SK-N-SH (cell line): ENCODE results near the gene ERH. TPM values are rescaled to one million over a fixed set of nuclear protein-coding genes. Genes with fewer than 3 reads are reported as not detected.
A peak's percentile ranks its signal among the peaks of the same experiment; 100 is the strongest.

Experiments used
- CTCF ChIA-PET: fragments of 300-600, 350-600 bp; formaldehyde crosslinking; extraction: SDS; loops from one replicate; lab custom pipeline; 2021; lab: Yijun Ruan, JAX
- POLR2A ChIA-PET: fragments of 350-600 bp; sonication (Branson Sonifier 250); formaldehyde crosslinking; extraction: SDS; loops from one replicate; lab custom pipeline; 2020; ENCODE audit warnings: antibody characterized with exemption, inconsistent platforms; lab: Yijun Ruan, JAX
- DNase-seq: peaks from one replicate; pipeline ENCODE4 v3.0.0; 2012
- H2AFZ ChIP-seq: fragments of 200-600 bp; sonication (generic); 2 replicates; pipeline ENCODE4 v1.8.1; 2016; ENCODE audit warnings: antibody characterized with exemption, mild to moderate bottlenecking, low read depth
- H3F3A ChIP-seq: fragments of 200-600 bp; sonication (generic); replicated peaks from 2 replicates; pipeline ENCODE3; 2016; ENCODE audit warnings: antibody characterized with exemption, mild to moderate bottlenecking; ENCODE audit not compliant: insufficient read depth
- H3K27ac ChIP-seq, 2 experiments: fragments of 200-500 bp in 1 of 2; fragments of 200-600 bp in 1 of 2; sonication (Bioruptor generic) in 1 of 2; sonication (generic), shearing (Covaris generic) in 1 of 2; 2 replicates each; pipeline versions ENCODE4 v1.5.1 to v1.6.1; 2014 to 2016; ENCODE audit warnings: low read depth in 2 of 2, inconsistent platforms in 1 of 2, low read length in 1 of 2, mild to moderate bottlenecking in 1 of 2, mixed read lengths in 1 of 2
- H3K27me3 ChIP-seq: fragments of 200-600 bp; sonication (generic), shearing (Covaris generic); 2 replicates; pipeline ENCODE4 v1.6.1; 2016; ENCODE audit warnings: mixed run types; ENCODE audit not compliant: insufficient read depth
- H3K36me3 ChIP-seq, 2 experiments: fragments of 200-500 bp in 1 of 2; fragments of 200-600 bp in 1 of 2; sonication (Bioruptor generic) in 1 of 2; sonication (generic) in 1 of 2; replicated peaks in 1 of 2; 2 replicates each; pipeline versions ENCODE3 to v1.5.1; 2014 to 2016; ENCODE audit warnings: low read length in 1 of 2, mild to moderate bottlenecking in 1 of 2; ENCODE audit not compliant: insufficient read depth in 2 of 2, control insufficient read depth in 1 of 2
- H3K4me1 ChIP-seq, 2 experiments: fragments of 200-500 bp in 1 of 2; fragments of 200-600 bp in 1 of 2; sonication (Bioruptor generic) in 1 of 2; sonication (generic), shearing (Covaris generic) in 1 of 2; 2 replicates each; pipeline versions ENCODE4 v1.5.1 to v1.6.1; 2014 to 2016; ENCODE audit warnings: low read depth in 1 of 2, low read length in 1 of 2, mixed run types in 1 of 2; ENCODE audit not compliant: insufficient read depth in 2 of 2, control insufficient read depth in 1 of 2
- H3K4me2 ChIP-seq: fragments of 200-600 bp; sonication (generic), shearing (Covaris generic); 2 replicates; pipeline ENCODE4 v1.6.1; 2017; ENCODE audit warnings: mixed run types
- H3K4me3 ChIP-seq, 2 experiments: fragments of 200-500 bp in 1 of 2; fragments of 200-600 bp in 1 of 2; sonication (Bioruptor generic) in 1 of 2; sonication (generic), shearing (Covaris generic) in 1 of 2; 2 replicates each; pipeline versions ENCODE4 v1.5.1 to v1.8.1; 2014 to 2016; ENCODE audit warnings: low read depth in 2 of 2, inconsistent platforms in 1 of 2, low read length in 1 of 2, mild to moderate bottlenecking in 1 of 2, mixed read lengths in 1 of 2, moderate library complexity in 1 of 2
- H3K79me2 ChIP-seq: fragments of 200-600 bp; sonication (generic); 2 replicates; pipeline ENCODE4 v1.8.1; 2017; ENCODE audit warnings: mild to moderate bottlenecking; ENCODE audit not compliant: insufficient read depth
- H3K9ac ChIP-seq: fragments of 200-600 bp; sonication (generic); 2 replicates; pipeline ENCODE4 v1.6.1; 2017; ENCODE audit warnings: mixed run types
- H3K9me2 ChIP-seq: fragments of 200-600 bp; sonication (generic); 2 replicates; pipeline ENCODE4 v1.6.1; 2017; ENCODE audit warnings: mixed run types
- H3K9me3 ChIP-seq: fragments of 200-600 bp; sonication (generic); 2 replicates; pipeline ENCODE4 v1.6.1; 2017; ENCODE audit warnings: mixed run types, mild to moderate bottlenecking, moderate library complexity
- H4K20me1 ChIP-seq: fragments of 200-600 bp; sonication (generic); 2 replicates; pipeline ENCODE4 v1.6.1; 2017; ENCODE audit warnings: mild to moderate bottlenecking, mixed run types; ENCODE audit not compliant: insufficient read depth
- EP300 ChIP-seq, 2 experiments: IDR thresholded peaks; 2 replicates each; pipeline versions ENCODE4 v1.4.0 to v1.6.1; 2012; ENCODE audit warnings: borderline replicate concordance in 1 of 2, low read depth in 1 of 2, low read length in 1 of 2
- EZH2phosphoT487 ChIP-seq: fragments of 200-600 bp; sonication (generic); IDR thresholded peaks from 2 replicates; pipeline ENCODE4 v1.6.1; 2017; ENCODE audit warnings: low read depth, mixed run types, mild to moderate bottlenecking, antibody characterized with exemption, moderate library complexity, borderline replicate concordance
- GABPA ChIP-seq: IDR thresholded peaks from 2 replicates; pipeline ENCODE4 v1.4.0; 2012; ENCODE audit warnings: low read depth, mild to moderate bottlenecking
- JUND ChIP-seq: IDR thresholded peaks from 2 replicates; pipeline ENCODE4 v1.4.0; 2012
- MEF2A ChIP-seq: IDR thresholded peaks from 2 replicates; pipeline ENCODE4 v1.4.0; 2012; ENCODE audit warnings: low read depth, borderline replicate concordance
- MXI1 ChIP-seq: IDR thresholded peaks from 2 replicates; pipeline ENCODE4 v1.6.1; 2012; ENCODE audit warnings: mild to moderate bottlenecking, low read depth, low read length, improper control_type of control experiment
- NFIC ChIP-seq: IDR thresholded peaks from 2 replicates; pipeline ENCODE4 v1.4.0; 2012; ENCODE audit warnings: borderline replicate concordance
- RAD21 ChIP-seq: IDR thresholded peaks from 2 replicates; pipeline ENCODE4 v1.6.1; 2012; ENCODE audit warnings: mild to moderate bottlenecking, low read length
- RCOR1 ChIP-seq: fragments of 150-350 bp; IDR thresholded peaks from 2 replicates; pipeline ENCODE4 v1.6.1; 2017; ENCODE audit warnings: antibody characterized with exemption, low read length
- RFX5 ChIP-seq: IDR thresholded peaks from 2 replicates; pipeline ENCODE4 v1.6.1; 2012; ENCODE audit warnings: mild to moderate bottlenecking, improper control_type of control experiment, low read length
- RXRA ChIP-seq: IDR thresholded peaks from 2 replicates; pipeline ENCODE4 v1.4.0; 2012; ENCODE audit warnings: low read depth, mild to moderate bottlenecking, borderline replicate concordance
- SIN3A ChIP-seq: IDR thresholded peaks from 2 replicates; pipeline ENCODE4 v1.6.1; 2012; ENCODE audit warnings: low read depth, mild to moderate bottlenecking, low read length, moderate library complexity, borderline replicate concordance
- TAF1 ChIP-seq: IDR thresholded peaks from 2 replicates; pipeline ENCODE4 v1.6.1; 2012; ENCODE audit warnings: low read depth, mild to moderate bottlenecking, low read length, moderate library complexity, borderline replicate concordance
- YY1 ChIP-seq: IDR thresholded peaks from 2 replicates; pipeline ENCODE4 v1.4.0; 2012; ENCODE audit warnings: low read depth, mild to moderate bottlenecking
- WGBS: methylation state at CpG from one replicate; pipeline ENCODE4 v1.1.6; 2017; ENCODE audit warnings: low lambda C conversion rate; 5-methylcytosine and 5-hydroxymethylcytosine counted together
- polyA plus RNA-seq, 3 experiments: library from polyadenylated mRNA; depleted of rRNA; stranded (reverse); fragments of >200 nt; gene quantifications; 2 replicates each; pipeline ENCODE4 v1.2.3, GENCODE V29; 2012
- TF ChIP-seq, protein P1 (sequence below): IDR thresholded peaks from 2 replicates; pipeline ENCODE4 v1.6.1; 2012; ENCODE audit warnings: mild to moderate bottlenecking, low read depth, low read length, moderate library complexity
- TF ChIP-seq, protein P2 (sequence below): IDR thresholded peaks from 2 replicates; pipeline ENCODE4 v1.4.0; 2012; ENCODE audit warnings: low read depth, borderline replicate concordance

ERH gene
- polyA plus RNA-seq, 1 of the 3 experiments (the other 2 are of a cell fraction): 186 TPM

DNA sequence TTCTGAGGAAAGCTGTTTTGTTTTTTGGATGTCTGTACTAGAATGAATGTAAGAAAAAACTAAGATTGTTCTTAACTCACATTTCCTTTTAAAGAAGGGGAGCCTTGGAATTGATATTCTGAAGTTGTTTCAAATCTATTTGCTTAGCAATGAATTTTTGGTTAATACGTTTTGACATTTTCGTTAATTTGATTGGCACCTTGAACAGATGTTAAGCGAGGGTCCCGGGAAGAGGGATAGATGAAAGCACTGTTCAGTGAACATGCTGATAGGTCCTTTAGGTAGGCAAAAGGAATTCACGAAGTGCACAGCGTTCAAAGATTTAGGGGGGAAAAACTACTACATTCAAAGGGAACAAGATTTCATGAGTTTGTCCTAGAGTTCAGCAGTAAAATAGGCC, 2.1 kb upstream of the ERH start:
- peak overlapping the region; percentile 90 for H3K4me2 ChIP-seq
- peak overlapping the region; percentile 83 to 93 for H3K4me3 ChIP-seq
- no peak overlapping the region for H2AFZ ChIP-seq
- no peaks in the 10 kb centered on the region for H3K27me3 ChIP-seq
- TF ChIP-seq RCOR1 (no peak), RXRA (no peak), GABPA (no peak)
- peaks cover 6% of the 10 kb centered on the region for H3F3A ChIP-seq
- H3K36me3 ChIP-seq: peaks cover 10 to 19% of the 10 kb centered on the region in 2 experiments
- H3K9ac ChIP-seq: peak overlapping the region; percentile 99
- peaks cover 69% of the 10 kb centered on the region for H4K20me1 ChIP-seq
- 30% methylated on average over 6 of the region's 6 CpGs for WGBS
- no peaks in the 10 kb centered on the region for H3K9me3 ChIP-seq
- peaks cover 10 to 25% of the 10 kb centered on the region in 2 experiments; a peak in 3 of 4 replicates for H3K4me1 ChIP-seq
- POLR2A ChIA-PET: no interaction called here
- DNase-seq: no peak
- H3K9me2 ChIP-seq: no peaks in the 10 kb centered on the region
- CTCF ChIA-PET: interaction anchor here (1.1 to 1.6 kb wide), 2 partner anchors 60 to 141 kb away, joined by 3 to 4 read pairs; no protein-coding TSS in a partner anchor
- no peak overlapping the region for H3K27ac ChIP-seq
- H3K79me2 ChIP-seq: peaks cover 93% of the 10 kb centered on the region

DNA sequence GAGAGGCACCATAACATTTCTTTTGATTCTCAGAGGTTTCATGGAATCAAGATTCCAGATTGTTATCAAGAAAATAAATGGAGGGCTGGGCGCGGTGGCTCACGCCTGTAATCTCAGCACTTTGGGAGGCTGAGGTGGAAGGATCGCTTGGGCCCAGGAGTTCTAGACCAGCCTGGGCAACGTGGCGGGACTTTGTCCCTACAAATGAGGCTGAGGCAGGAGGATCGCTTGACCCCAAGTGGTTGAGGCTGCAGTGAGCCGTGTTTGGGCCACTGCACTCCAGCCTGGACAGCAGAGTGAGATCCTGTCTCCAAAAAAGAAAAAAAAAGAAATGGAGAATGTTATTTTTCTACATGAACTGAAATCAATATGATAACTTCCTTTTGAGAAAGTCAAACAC, 1.7 kb upstream of the ERH start:
- DNase-seq: no peak
- Histone ChIP-seq H3F3A (peaks cover 4% of the 10 kb centered on the region), H3K4me2 (peak overlapping the region; percentile 90), H4K20me1 (peaks cover 69% of the 10 kb centered on the region), H3K27ac (peak overlapping the region in 1 of 2 experiments; percentile 93; a peak in 1 of 4 replicates), H3K9me3 (no peaks in the 10 kb centered on the region), H3K36me3 (peaks cover 14 to 24% of the 10 kb centered on the region in 2 experiments), H3K9me2 (no peaks in the 10 kb centered on the region), H3K4me1 (peaks cover 13 to 25% of the 10 kb centered on the region in 2 experiments; a peak in 3 of 4 replicates), H3K27me3 (no peaks in the 10 kb centered on the region), H2AFZ (no peak overlapping the region), H3K9ac (peak overlapping the region; percentile 99), H3K4me3 (peak overlapping the region; percentile 83 to 93), H3K79me2 (peaks cover 93% of the 10 kb centered on the region)
- TF ChIP-seq JUND: no peak
- no peak for TF ChIP-seq NFIC
- no peak for TF ChIP-seq RAD21
- TF ChIP-seq, protein P1, sequence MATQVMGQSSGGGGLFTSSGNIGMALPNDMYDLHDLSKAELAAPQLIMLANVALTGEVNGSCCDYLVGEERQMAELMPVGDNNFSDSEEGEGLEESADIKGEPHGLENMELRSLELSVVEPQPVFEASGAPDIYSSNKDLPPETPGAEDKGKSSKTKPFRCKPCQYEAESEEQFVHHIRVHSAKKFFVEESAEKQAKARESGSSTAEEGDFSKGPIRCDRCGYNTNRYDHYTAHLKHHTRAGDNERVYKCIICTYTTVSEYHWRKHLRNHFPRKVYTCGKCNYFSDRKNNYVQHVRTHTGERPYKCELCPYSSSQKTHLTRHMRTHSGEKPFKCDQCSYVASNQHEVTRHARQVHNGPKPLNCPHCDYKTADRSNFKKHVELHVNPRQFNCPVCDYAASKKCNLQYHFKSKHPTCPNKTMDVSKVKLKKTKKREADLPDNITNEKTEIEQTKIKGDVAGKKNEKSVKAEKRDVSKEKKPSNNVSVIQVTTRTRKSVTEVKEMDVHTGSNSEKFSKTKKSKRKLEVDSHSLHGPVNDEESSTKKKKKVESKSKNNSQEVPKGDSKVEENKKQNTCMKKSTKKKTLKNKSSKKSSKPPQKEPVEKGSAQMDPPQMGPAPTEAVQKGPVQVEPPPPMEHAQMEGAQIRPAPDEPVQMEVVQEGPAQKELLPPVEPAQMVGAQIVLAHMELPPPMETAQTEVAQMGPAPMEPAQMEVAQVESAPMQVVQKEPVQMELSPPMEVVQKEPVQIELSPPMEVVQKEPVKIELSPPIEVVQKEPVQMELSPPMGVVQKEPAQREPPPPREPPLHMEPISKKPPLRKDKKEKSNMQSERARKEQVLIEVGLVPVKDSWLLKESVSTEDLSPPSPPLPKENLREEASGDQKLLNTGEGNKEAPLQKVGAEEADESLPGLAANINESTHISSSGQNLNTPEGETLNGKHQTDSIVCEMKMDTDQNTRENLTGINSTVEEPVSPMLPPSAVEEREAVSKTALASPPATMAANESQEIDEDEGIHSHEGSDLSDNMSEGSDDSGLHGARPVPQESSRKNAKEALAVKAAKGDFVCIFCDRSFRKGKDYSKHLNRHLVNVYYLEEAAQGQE: no peak
- no peak for TF ChIP-seq MXI1
- TF ChIP-seq, protein P2, sequence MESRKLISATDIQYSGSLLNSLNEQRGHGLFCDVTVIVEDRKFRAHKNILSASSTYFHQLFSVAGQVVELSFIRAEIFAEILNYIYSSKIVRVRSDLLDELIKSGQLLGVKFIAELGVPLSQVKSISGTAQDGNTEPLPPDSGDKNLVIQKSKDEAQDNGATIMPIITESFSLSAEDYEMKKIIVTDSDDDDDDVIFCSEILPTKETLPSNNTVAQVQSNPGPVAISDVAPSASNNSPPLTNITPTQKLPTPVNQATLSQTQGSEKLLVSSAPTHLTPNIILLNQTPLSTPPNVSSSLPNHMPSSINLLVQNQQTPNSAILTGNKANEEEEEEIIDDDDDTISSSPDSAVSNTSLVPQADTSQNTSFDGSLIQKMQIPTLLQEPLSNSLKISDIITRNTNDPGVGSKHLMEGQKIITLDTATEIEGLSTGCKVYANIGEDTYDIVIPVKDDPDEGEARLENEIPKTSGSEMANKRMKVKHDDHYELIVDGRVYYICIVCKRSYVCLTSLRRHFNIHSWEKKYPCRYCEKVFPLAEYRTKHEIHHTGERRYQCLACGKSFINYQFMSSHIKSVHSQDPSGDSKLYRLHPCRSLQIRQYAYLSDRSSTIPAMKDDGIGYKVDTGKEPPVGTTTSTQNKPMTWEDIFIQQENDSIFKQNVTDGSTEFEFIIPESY: no peak
- no peak for TF ChIP-seq MEF2A
- no peak for TF ChIP-seq EZH2phosphoT487
- TF ChIP-seq YY1: no peak
- no peak for TF ChIP-seq SIN3A
- no peak for TF ChIP-seq TAF1
- TF ChIP-seq EP300 (IDR thresholded peaks at IDR 0.05; ENCODE audit: borderline replicate concordance in 1 of 2, low read depth in 1 of 2, low read length in 1 of 2): no peak
- TF ChIP-seq RFX5: no peak
- no peak for TF ChIP-seq GABPA
- POLR2A ChIA-PET: no interaction called here
- CTCF ChIA-PET: interaction anchor here (1.1 to 1.6 kb wide), 3 partner anchors 60 to 140 kb away, joined by 3 to 6 read pairs (median 4); no protein-coding TSS in a partner anchor
- 19% methylated on average over 8 of the region's 8 CpGs for WGBS
